NT2/D1 (cell line): ENCODE results near the gene RFX8.

Experiments used
- YY1 ChIP-seq: IDR thresholded peaks from 2 replicates; pipeline ENCODE4 v1.6.1; 2011; ENCODE audit not compliant: insufficient read length, insufficient read depth
- ZNF274 ChIP-seq: IDR thresholded peaks from 2 replicates; pipeline ENCODE4 v1.6.1; 2011; ENCODE audit warnings: mild to moderate bottlenecking, low read depth, low read length

DNA sequence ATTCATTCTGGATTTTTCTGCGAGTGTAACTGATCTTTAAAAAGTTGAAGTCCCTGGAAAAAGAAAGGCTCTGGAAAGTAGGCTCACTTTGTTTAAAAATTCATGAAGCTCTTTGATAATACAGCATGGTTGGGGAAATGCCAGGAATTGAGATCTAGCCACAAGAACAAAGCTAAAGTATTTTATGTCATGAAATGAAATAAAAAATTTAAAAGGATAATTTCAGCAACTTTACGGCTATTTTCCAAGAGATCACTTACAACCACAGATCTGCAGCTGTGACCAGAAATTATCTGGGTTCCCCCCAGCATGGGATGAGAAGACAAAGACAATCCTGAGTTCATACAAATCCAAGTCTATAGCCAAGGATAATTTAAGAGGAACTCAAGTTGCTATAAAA, 25.3 kb upstream of the RFX8 start:
- no peak for TF ChIP-seq ZNF274
- TF ChIP-seq YY1 = no peak
